H9 (cell line): Measurements from ENCODE around the gene WRAP73. TPM values are rescaled to one million over a fixed set of nuclear protein-coding genes. Genes with fewer than 3 reads are reported as not detected.

Experiments used
- DNase-seq: peaks from one replicate; pipeline ENCODE4 v3.0.0-alpha.2; 2017
- H2AFZ ChIP-seq: one replicate; pipeline ENCODE4 v1.6.1; 2013; ENCODE audit warnings: mild to moderate bottlenecking, low read length, control low read depth, moderate library complexity
- H2AK5ac ChIP-seq: 2 replicates; pipeline ENCODE4 v1.6.1; 2013; ENCODE audit warnings: low read length, control low read depth, mixed read lengths; ENCODE audit not compliant: insufficient read length
- H2BK120ac ChIP-seq: one replicate; pipeline ENCODE4 v1.6.1; 2013; ENCODE audit warnings: low read depth, mild to moderate bottlenecking, low read length, control low read depth, inconsistent platforms; ENCODE audit not compliant: poor library complexity, severe bottlenecking
- H2BK12ac ChIP-seq: 2 replicates; pipeline ENCODE4 v1.6.1; 2013; ENCODE audit warnings: low read length, control low read depth, mixed read lengths, low read depth; ENCODE audit not compliant: insufficient read length
- H2BK15ac ChIP-seq: 2 replicates; pipeline ENCODE4 v1.6.1; 2013; ENCODE audit warnings: low read depth, low read length, control low read depth
- H2BK20ac ChIP-seq: one replicate; pipeline ENCODE4 v1.6.1; 2013; ENCODE audit warnings: low read depth, mild to moderate bottlenecking, low read length, control low read depth, inconsistent platforms; ENCODE audit not compliant: poor library complexity, severe bottlenecking
- H2BK5ac ChIP-seq: 2 replicates; pipeline ENCODE4 v1.6.1; 2013; ENCODE audit warnings: low read length, control low read depth, mixed read lengths; ENCODE audit not compliant: insufficient read length
- H3K14ac ChIP-seq: 2 replicates; pipeline ENCODE4 v1.6.1; 2013; ENCODE audit warnings: low read length, control low read depth; ENCODE audit not compliant: insufficient read depth
- H3K18ac ChIP-seq: 2 replicates; pipeline ENCODE4 v1.6.1; 2013; ENCODE audit warnings: low read depth, mild to moderate bottlenecking, mixed read lengths, low read length, control low read depth; ENCODE audit not compliant: insufficient read length
- H3K23ac ChIP-seq: 2 replicates; pipeline ENCODE4 v1.6.1; 2013; ENCODE audit warnings: low read length, control low read depth, mixed read lengths, low read depth; ENCODE audit not compliant: insufficient read length
- H3K23me2 ChIP-seq: 2 replicates; pipeline ENCODE4 v1.6.1; 2013; ENCODE audit warnings: low read depth, mild to moderate bottlenecking, mixed read lengths, low read length, control low read depth; ENCODE audit not compliant: insufficient read length, poor library complexity, severe bottlenecking
- H3K27ac ChIP-seq: 2 replicates; pipeline ENCODE4 v1.5.1; 2013; ENCODE audit warnings: low read length, control low read depth, mixed read lengths, low read depth; ENCODE audit not compliant: insufficient read length
- H3K27me3 ChIP-seq: 2 replicates; pipeline ENCODE4 v1.6.1; 2013; ENCODE audit warnings: low read length, control low read depth, inconsistent platforms; ENCODE audit not compliant: insufficient read depth
- H3K4ac ChIP-seq: 2 replicates; pipeline ENCODE4 v1.6.1; 2013; ENCODE audit warnings: low read depth, mild to moderate bottlenecking, control low read depth, inconsistent platforms, low read length, moderate library complexity
- H3K4me1 ChIP-seq: 2 replicates; pipeline ENCODE4 v1.6.1; 2013; ENCODE audit warnings: low read length, control low read depth, inconsistent platforms; ENCODE audit not compliant: insufficient read depth
- H3K4me2 ChIP-seq: 2 replicates; pipeline ENCODE4 v1.6.1; 2013; ENCODE audit warnings: low read length, control low read depth, mixed read lengths; ENCODE audit not compliant: insufficient read length, insufficient read depth
- H3K56ac ChIP-seq: 2 replicates; pipeline ENCODE4 v1.6.1; 2013; ENCODE audit warnings: low read depth, mild to moderate bottlenecking, mixed read lengths, low read length, control low read depth; ENCODE audit not compliant: insufficient read length
- H3K79me1 ChIP-seq: 2 replicates; pipeline ENCODE4 v1.6.1; 2013; ENCODE audit warnings: low read depth, mild to moderate bottlenecking, moderate library complexity, low read length, control low read depth, inconsistent platforms; ENCODE audit not compliant: insufficient read depth, poor library complexity, severe bottlenecking
- H3K79me2 ChIP-seq: 2 replicates; pipeline ENCODE4 v1.6.1; 2013; ENCODE audit warnings: low read length, control low read depth, inconsistent platforms; ENCODE audit not compliant: insufficient read depth
- H3K9ac ChIP-seq: 2 replicates; pipeline ENCODE4 v1.6.1; 2013; ENCODE audit warnings: low read length, control low read depth, mixed read lengths; ENCODE audit not compliant: insufficient read length; ENCODE audit errors: extremely low read depth
- H3K9me3 ChIP-seq: one replicate; pipeline ENCODE4 v1.6.1; 2013; ENCODE audit warnings: low read depth, low read length, inconsistent platforms; ENCODE audit not compliant: control insufficient read depth
- H3T11ph ChIP-seq: one replicate; pipeline ENCODE4 v1.6.1; 2013; ENCODE audit warnings: mild to moderate bottlenecking, low read length, control low read depth, inconsistent platforms
- H4K20me1 ChIP-seq: one replicate; pipeline ENCODE4 v1.6.1; 2013; ENCODE audit not compliant: control insufficient read depth, insufficient read length, insufficient read depth
- H4K5ac ChIP-seq: 2 replicates; pipeline ENCODE4 v1.6.1; 2013; ENCODE audit warnings: low read depth, mild to moderate bottlenecking, mixed read lengths, low read length, control low read depth; ENCODE audit not compliant: insufficient read length
- H4K8ac ChIP-seq: replicated peaks from 2 replicates; pipeline ENCODE4 v1.6.1; 2013; ENCODE audit warnings: low read length, control low read depth, mixed read lengths, low read depth; ENCODE audit not compliant: insufficient read length
- H4K91ac ChIP-seq: 2 replicates; pipeline ENCODE4 v1.6.1; 2013; ENCODE audit warnings: low read depth, mild to moderate bottlenecking, moderate library complexity, mixed read lengths, low read length, control low read depth; ENCODE audit not compliant: insufficient read length
- H3K27ac Mint-ChIP-seq, 3 experiments: 2 replicates in 2 of 3; 3 replicates in 1 of 3; pipeline ENCODE4 v1.8.0; 2020 to 2021; ENCODE audit warnings: mixed read lengths in 3 of 3, mild to moderate bottlenecking in 1 of 3, moderate library complexity in 1 of 3
- H3K27me3 Mint-ChIP-seq: 2 replicates; pipeline ENCODE4 v1.8.0; 2021; ENCODE audit warnings: low read depth, mild to moderate bottlenecking, moderate library complexity, mixed read lengths
- H3K36me3 Mint-ChIP-seq, 3 experiments: 2 replicates in 2 of 3; 3 replicates in 1 of 3; pipeline ENCODE4 v1.8.0; 2020 to 2021; ENCODE audit warnings: low read depth in 3 of 3, mixed read lengths in 3 of 3; ENCODE audit not compliant: insufficient read depth in 1 of 3
- H3K4me1 Mint-ChIP-seq, 2 experiments: 2 replicates each; pipeline ENCODE4 v1.8.0; 2020; ENCODE audit warnings: mixed read lengths in 2 of 2
- H3K4me3 Mint-ChIP-seq, 2 experiments: 2 replicates in 1 of 2; 3 replicates in 1 of 2; pipeline ENCODE4 v1.8.0; 2020 to 2021; ENCODE audit warnings: mild to moderate bottlenecking in 2 of 2, mixed read lengths in 2 of 2, moderate library complexity in 1 of 2
- H3K9me3 Mint-ChIP-seq, 2 experiments: 2 replicates in 1 of 2; 3 replicates in 1 of 2; pipeline ENCODE4 v1.8.0; 2020; ENCODE audit warnings: mild to moderate bottlenecking in 2 of 2, mixed read lengths in 2 of 2, moderate library complexity in 1 of 2
- WGBS: extraction: QIAGEN DNeasy Blood & Tissue Kit; methylation state at CpG from one replicate; pipeline ENCODE4 v1.1.7; 2013; ENCODE audit warnings: missing lambda C conversion rate, low lambda C conversion rate, mixed read lengths; ENCODE audit not compliant: insufficient read length; ENCODE audit errors: extremely low coverage; 5-methylcytosine and 5-hydroxymethylcytosine counted together
- total RNA-seq: library from RNA; stranded (reverse); gene quantifications from 2 replicates; pipeline ENCODE4 v1.2.1, GENCODE V29; 2021
- TF ChIP-seq, protein P1 (sequence below): fragments of 200-600 bp; sonication (generic); conservative IDR thresholded peaks from 3 replicates; pipeline ENCODE4 v1.8.0; 2021; ENCODE audit warnings: antibody characterized with exemption, mild to moderate bottlenecking

WRAP73 gene
- total RNA-seq, 1 experiment from 2014 or later: 28.4 TPM

DNA sequence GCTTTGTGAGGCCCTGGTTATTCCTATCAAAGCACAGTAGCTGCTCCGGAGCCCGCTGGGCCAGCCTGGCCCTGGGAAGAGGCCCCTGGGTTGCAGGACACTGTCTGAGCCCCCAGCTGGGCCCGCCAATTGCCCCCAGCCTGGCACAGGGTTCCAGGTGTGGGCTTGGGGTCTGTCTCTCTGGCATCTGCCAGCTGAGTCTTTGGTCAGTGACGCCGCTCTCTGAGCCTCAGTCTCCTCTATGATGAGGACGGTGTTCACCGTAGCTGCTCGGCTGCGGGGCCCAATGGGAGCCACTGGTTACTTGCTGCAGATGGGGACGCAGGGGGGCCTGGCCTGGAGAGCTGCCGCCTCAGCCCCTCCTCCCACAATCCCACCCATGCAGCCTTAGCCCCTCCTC, 43.4 kb upstream of the WRAP73 start:
- H3K9me3 ChIP-seq: no peaks in the 10 kb centered on the region
- no peak overlapping the region for H2AK5ac ChIP-seq
- no peak overlapping the region for H2BK120ac ChIP-seq
- H3K27me3 ChIP-seq: no peaks in the 10 kb centered on the region; the same call in 1 of the 2 replicates
- H3K14ac ChIP-seq: no peak overlapping the region
- H2BK15ac ChIP-seq: no peak overlapping the region
- Mint-ChIP-seq H3K4me1 (peaks cover 15 to 28% of the 10 kb centered on the region in 2 experiments), H3K36me3 (peaks cover 0 to 2% (median 1%) of the 10 kb centered on the region in 3 experiments; a peak in 2 of 7 replicates), H3K27ac (no peak overlapping the region), H3K9me3 (peaks cover 2 to 4% of the 10 kb centered on the region in 2 experiments; a peak in 4 of 5 replicates), H3K27me3 (peaks cover 24% of the 10 kb centered on the region), H3K4me3 (no peak overlapping the region)
- no peak overlapping the region for H4K8ac ChIP-seq
- no peak overlapping the region for H3K18ac ChIP-seq
- H2AFZ ChIP-seq: no peak overlapping the region
- no peak overlapping the region for H3K4ac ChIP-seq
- H3K23ac ChIP-seq: no peak overlapping the region
- no peak for DNase-seq
- H3K4me1 ChIP-seq: peaks cover 6% of the 10 kb centered on the region; the same call in 1 of the 2 replicates
- H4K5ac ChIP-seq: no peak overlapping the region
- no peak overlapping the region for H3K56ac ChIP-seq
- TF ChIP-seq, protein P1, sequence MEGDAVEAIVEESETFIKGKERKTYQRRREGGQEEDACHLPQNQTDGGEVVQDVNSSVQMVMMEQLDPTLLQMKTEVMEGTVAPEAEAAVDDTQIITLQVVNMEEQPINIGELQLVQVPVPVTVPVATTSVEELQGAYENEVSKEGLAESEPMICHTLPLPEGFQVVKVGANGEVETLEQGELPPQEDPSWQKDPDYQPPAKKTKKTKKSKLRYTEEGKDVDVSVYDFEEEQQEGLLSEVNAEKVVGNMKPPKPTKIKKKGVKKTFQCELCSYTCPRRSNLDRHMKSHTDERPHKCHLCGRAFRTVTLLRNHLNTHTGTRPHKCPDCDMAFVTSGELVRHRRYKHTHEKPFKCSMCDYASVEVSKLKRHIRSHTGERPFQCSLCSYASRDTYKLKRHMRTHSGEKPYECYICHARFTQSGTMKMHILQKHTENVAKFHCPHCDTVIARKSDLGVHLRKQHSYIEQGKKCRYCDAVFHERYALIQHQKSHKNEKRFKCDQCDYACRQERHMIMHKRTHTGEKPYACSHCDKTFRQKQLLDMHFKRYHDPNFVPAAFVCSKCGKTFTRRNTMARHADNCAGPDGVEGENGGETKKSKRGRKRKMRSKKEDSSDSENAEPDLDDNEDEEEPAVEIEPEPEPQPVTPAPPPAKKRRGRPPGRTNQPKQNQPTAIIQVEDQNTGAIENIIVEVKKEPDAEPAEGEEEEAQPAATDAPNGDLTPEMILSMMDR: no peak
- H3K4me2 ChIP-seq: no peak overlapping the region
- H4K20me1 ChIP-seq: no peaks in the 10 kb centered on the region
- H2BK5ac ChIP-seq: no peak overlapping the region
- H3K79me2 ChIP-seq: no peaks in the 10 kb centered on the region
- no peak overlapping the region for H3K27ac ChIP-seq
- no peaks in the 10 kb centered on the region for H3K23me2 ChIP-seq
- no peak overlapping the region for H2BK12ac ChIP-seq
- H3T11ph ChIP-seq: no peak overlapping the region
- H2BK20ac ChIP-seq: no peak overlapping the region
- no CpG with 5 or more reads among the region's 11 CpGs for WGBS
- H4K91ac ChIP-seq: no peak overlapping the region
- no peaks in the 10 kb centered on the region for H3K79me1 ChIP-seq
- H3K9ac ChIP-seq: no peak overlapping the region
